ENCODE measurements around the gene ZNF683. TPM values are rescaled to one million over a fixed set of nuclear protein-coding genes. Genes with fewer than 3 reads are reported as not detected.
"Not testable (repeated sequence)": the region's sequence is repeated elsewhere in the genome, so short reads cannot be mapped to it uniquely, and the experiment has no call there.

The ZNF683 gene
- total and polyA plus RNA-seq, 2 experiments from 2014 or later, result not detected

DNA sequence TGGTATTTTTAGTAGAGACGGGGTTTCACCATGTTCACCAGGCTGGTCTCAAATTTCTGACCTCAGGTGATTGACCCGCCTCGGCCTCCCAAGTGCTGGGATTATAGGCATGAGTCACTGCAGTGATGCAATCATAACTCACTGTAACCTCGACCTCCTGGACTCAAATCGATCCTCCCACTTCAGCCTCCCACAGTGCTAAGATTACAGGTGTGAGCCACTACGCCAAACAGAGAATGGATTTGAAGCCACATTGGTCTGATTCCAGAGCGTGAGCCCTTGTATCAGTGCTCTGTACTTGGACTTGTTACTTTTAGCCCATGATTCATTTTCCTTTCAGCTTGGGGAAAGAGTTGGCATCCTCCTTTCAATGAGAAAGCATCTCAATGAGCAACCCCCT is 14.9 kb upstream of the ZNF683 start (continued):
- TF ChIP-seq, protein P1, sequence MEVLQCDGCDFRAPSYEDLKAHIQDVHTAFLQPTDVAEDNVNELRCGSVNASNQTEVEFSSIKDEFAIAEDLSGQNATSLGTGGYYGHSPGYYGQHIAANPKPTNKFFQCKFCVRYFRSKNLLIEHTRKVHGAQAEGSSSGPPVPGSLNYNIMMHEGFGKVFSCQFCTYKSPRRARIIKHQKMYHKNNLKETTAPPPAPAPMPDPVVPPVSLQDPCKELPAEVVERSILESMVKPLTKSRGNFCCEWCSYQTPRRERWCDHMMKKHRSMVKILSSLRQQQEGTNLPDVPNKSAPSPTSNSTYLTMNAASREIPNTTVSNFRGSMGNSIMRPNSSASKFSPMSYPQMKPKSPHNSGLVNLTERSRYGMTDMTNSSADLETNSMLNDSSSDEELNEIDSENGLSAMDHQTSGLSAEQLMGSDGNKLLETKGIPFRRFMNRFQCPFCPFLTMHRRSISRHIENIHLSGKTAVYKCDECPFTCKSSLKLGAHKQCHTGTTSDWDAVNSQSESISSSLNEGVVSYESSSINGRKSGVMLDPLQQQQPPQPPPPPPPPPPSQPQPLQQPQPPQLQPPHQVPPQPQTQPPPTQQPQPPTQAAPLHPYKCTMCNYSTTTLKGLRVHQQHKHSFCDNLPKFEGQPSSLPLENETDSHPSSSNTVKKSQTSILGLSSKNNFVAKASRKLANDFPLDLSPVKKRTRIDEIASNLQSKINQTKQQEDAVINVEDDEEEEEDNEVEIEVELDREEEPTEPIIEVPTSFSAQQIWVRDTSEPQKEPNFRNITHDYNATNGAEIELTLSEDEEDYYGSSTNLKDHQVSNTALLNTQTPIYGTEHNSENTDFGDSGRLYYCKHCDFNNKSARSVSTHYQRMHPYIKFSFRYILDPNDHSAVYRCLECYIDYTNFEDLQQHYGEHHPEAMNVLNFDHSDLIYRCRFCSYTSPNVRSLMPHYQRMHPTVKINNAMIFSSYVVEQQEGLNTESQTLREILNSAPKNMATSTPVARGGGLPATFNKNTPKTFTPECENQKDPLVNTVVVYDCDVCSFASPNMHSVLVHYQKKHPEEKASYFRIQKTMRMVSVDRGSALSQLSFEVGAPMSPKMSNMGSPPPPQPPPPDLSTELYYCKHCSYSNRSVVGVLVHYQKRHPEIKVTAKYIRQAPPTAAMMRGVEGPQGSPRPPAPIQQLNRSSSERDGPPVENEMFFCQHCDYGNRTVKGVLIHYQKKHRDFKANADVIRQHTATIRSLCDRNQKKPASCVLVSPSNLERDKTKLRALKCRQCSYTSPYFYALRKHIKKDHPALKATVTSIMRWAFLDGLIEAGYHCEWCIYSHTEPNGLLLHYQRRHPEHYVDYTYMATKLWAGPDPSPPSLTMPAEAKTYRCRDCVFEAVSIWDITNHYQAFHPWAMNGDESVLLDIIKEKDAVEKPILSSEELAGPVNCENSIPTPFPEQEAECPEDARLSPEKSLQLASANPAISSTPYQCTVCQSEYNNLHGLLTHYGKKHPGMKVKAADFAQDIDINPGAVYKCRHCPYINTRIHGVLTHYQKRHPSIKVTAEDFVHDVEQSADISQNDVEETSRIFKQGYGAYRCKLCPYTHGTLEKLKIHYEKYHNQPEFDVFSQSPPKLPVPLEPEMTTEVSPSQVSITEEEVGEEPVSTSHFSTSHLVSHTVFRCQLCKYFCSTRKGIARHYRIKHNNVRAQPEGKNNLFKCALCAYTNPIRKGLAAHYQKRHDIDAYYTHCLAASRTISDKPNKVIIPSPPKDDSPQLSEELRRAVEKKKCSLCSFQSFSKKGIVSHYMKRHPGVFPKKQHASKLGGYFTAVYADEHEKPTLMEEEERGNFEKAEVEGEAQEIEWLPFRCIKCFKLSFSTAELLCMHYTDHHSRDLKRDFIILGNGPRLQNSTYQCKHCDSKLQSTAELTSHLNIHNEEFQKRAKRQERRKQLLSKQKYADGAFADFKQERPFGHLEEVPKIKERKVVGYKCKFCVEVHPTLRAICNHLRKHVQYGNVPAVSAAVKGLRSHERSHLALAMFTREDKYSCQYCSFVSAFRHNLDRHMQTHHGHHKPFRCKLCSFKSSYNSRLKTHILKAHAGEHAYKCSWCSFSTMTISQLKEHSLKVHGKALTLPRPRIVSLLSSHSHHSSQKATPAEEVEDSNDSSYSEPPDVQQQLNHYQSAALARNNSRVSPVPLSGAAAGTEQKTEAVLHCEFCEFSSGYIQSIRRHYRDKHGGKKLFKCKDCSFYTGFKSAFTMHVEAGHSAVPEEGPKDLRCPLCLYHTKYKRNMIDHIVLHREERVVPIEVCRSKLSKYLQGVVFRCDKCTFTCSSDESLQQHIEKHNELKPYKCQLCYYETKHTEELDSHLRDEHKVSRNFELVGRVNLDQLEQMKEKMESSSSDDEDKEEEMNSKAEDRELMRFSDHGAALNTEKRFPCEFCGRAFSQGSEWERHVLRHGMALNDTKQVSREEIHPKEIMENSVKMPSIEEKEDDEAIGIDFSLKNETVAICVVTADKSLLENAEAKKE (CRISPR knock-in tag; IDR thresholded peaks at IDR 0.05), result no peak
- no peak for TF ChIP-seq NANOG (IDR thresholded peaks at IDR 0.05; ENCODE audit: borderline replicate concordance)
- TF ChIP-seq EZH2 (IDR thresholded peaks at IDR 0.05; ENCODE audit: low read depth, unreplicated experiment), result no peak

DNA sequence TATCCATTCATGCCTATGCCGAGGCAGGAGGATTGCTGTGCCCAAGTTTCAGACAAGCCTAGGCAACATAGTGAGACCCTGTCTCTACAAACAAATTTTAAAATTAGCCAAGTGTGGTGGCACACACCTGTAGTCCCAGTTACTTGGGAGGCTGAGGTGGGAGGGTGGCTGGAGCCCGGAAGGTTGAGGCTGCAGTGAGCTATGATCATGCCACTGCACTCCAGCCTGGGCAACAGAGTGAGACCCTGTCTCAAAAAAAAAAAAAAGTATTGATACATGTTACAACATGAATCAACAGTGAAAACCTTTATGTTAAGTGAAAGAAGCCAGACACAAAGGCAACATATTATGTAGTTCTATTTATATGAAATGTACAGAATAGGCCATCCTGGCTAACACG is 12.5 kb upstream of the ZNF683 start:
- H3K9me2 ChIP-seq (ENCODE audit: insufficient read depth); H3K79me2 ChIP-seq (replicated peaks; ENCODE audit: insufficient read depth); H3K36me3 ChIP-seq (ENCODE audit: insufficient read depth); DNase-seq (ENCODE audit: low spot score); H3K36me3 Mint-ChIP-seq (ENCODE audit: low read depth); H3K27ac Mint-ChIP-seq; H4K20me1 ChIP-seq (replicated peaks; ENCODE audit: insufficient read depth); H2AFZ ChIP-seq; H3K4me1 ChIP-seq (ENCODE audit: insufficient read depth); H3K4me3 Mint-ChIP-seq; H3F3A ChIP-seq (replicated peaks; ENCODE audit: low read depth); H3K4me1 Mint-ChIP-seq; H3K27me3 Mint-ChIP-seq (ENCODE audit: insufficient read depth, low read depth, poor library complexity); H3K9me3 Mint-ChIP-seq; H3K27me3 ChIP-seq (ENCODE audit: insufficient read depth); ATAC-seq; H3K4me3 ChIP-seq; H3K27ac ChIP-seq (ENCODE audit: low read depth); H3K4me2 ChIP-seq: not testable (repeated sequence)

- H3K27ac ChIP-seq (ENCODE audit: low read depth), result no peak overlapping the region
- H3K27me3 ChIP-seq (ENCODE audit: insufficient read depth), result no peaks in the 10 kb centered on the region
- no peaks in the 10 kb centered on the region for H3K9me2 ChIP-seq (ENCODE audit: insufficient read depth)
- no peaks in the 10 kb centered on the region for H3K4me1 ChIP-seq (ENCODE audit: insufficient read depth)
- no peaks in the 10 kb centered on the region for H4K20me1 ChIP-seq (replicated peaks; ENCODE audit: insufficient read depth)
- no peaks in the 10 kb centered on the region for H3K36me3 Mint-ChIP-seq (ENCODE audit: low read depth)
- H3K4me3 ChIP-seq, result no peak overlapping the region
- H3K36me3 ChIP-seq (ENCODE audit: insufficient read depth), result no peaks in the 10 kb centered on the region
- H3K4me1 Mint-ChIP-seq, result peaks cover 5% of the 10 kb centered on the region; the same call in 2 of the 3 replicates
- no peak overlapping the region for H3K27ac Mint-ChIP-seq
- no peak overlapping the region for H3K4me3 Mint-ChIP-seq
- peaks cover 2% of the 10 kb centered on the region for H3K27me3 Mint-ChIP-seq (ENCODE audit: insufficient read depth, low read depth, poor library complexity)
- H3K9me3 Mint-ChIP-seq, result no peaks in the 10 kb centered on the region; the same call in 2 of the 3 replicates
- peak overlapping the region; percentile 80 for H2AFZ ChIP-seq
- DNase-seq (ENCODE audit: low spot score) (no peak), ATAC-seq (no peak)
- no peaks in the 10 kb centered on the region for H3K79me2 ChIP-seq (replicated peaks; ENCODE audit: insufficient read depth)
- no peak overlapping the region for H3K4me2 ChIP-seq
- H3F3A ChIP-seq (replicated peaks; ENCODE audit: low read depth), result no peaks in the 10 kb centered on the region
- TF ChIP-seq ZNF114 (CRISPR knock-in tag; IDR thresholded peaks at IDR 0.05) (no peak), JUNB (IDR thresholded peaks at IDR 0.05; ENCODE audit: unreplicated experiment) (no peak), NANOG (IDR thresholded peaks at IDR 0.05; ENCODE audit: borderline replicate concordance) (no peak)
- TF ChIP-seq, protein P2, sequence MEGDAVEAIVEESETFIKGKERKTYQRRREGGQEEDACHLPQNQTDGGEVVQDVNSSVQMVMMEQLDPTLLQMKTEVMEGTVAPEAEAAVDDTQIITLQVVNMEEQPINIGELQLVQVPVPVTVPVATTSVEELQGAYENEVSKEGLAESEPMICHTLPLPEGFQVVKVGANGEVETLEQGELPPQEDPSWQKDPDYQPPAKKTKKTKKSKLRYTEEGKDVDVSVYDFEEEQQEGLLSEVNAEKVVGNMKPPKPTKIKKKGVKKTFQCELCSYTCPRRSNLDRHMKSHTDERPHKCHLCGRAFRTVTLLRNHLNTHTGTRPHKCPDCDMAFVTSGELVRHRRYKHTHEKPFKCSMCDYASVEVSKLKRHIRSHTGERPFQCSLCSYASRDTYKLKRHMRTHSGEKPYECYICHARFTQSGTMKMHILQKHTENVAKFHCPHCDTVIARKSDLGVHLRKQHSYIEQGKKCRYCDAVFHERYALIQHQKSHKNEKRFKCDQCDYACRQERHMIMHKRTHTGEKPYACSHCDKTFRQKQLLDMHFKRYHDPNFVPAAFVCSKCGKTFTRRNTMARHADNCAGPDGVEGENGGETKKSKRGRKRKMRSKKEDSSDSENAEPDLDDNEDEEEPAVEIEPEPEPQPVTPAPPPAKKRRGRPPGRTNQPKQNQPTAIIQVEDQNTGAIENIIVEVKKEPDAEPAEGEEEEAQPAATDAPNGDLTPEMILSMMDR (conservative IDR thresholded peaks at IDR 0.05; ENCODE audit: low read depth in 2 of 2), result no peak
- TF ChIP-seq, protein P3, sequence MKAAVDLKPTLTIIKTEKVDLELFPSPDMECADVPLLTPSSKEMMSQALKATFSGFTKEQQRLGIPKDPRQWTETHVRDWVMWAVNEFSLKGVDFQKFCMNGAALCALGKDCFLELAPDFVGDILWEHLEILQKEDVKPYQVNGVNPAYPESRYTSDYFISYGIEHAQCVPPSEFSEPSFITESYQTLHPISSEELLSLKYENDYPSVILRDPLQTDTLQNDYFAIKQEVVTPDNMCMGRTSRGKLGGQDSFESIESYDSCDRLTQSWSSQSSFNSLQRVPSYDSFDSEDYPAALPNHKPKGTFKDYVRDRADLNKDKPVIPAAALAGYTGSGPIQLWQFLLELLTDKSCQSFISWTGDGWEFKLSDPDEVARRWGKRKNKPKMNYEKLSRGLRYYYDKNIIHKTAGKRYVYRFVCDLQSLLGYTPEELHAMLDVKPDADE (IDR thresholded peaks at IDR 0.05), result no peak
- TF ChIP-seq, protein P4, sequence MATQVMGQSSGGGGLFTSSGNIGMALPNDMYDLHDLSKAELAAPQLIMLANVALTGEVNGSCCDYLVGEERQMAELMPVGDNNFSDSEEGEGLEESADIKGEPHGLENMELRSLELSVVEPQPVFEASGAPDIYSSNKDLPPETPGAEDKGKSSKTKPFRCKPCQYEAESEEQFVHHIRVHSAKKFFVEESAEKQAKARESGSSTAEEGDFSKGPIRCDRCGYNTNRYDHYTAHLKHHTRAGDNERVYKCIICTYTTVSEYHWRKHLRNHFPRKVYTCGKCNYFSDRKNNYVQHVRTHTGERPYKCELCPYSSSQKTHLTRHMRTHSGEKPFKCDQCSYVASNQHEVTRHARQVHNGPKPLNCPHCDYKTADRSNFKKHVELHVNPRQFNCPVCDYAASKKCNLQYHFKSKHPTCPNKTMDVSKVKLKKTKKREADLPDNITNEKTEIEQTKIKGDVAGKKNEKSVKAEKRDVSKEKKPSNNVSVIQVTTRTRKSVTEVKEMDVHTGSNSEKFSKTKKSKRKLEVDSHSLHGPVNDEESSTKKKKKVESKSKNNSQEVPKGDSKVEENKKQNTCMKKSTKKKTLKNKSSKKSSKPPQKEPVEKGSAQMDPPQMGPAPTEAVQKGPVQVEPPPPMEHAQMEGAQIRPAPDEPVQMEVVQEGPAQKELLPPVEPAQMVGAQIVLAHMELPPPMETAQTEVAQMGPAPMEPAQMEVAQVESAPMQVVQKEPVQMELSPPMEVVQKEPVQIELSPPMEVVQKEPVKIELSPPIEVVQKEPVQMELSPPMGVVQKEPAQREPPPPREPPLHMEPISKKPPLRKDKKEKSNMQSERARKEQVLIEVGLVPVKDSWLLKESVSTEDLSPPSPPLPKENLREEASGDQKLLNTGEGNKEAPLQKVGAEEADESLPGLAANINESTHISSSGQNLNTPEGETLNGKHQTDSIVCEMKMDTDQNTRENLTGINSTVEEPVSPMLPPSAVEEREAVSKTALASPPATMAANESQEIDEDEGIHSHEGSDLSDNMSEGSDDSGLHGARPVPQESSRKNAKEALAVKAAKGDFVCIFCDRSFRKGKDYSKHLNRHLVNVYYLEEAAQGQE (IDR thresholded peaks at IDR 0.05; ENCODE audit: unreplicated experiment), result no peak
Observed at GRCh38 chr1:26384076-26384475, 11.5 kb upstream of the ZNF683 start.
